Stimulated activated effector memory CD8-positive, alpha-beta T cell treated with anti-CD3 and anti-CD28 coated beads, Interleukin-12 subunit alpha, Interleukin-12 subunit beta, amount 100 ng/mL, for 72 hours (primary cell): ENCODE results near the gene MSI1.

ENCODE experiments used
- ATAC-seq: fragments of 150-1000 bp; cut with Tn5 transposase; 2 replicates; pipeline ENCODE4 v1.10.0; 2021
- DNase-seq, 2 donors: peaks; one replicate each; pipeline ENCODE4 v3.0.0; 2021 to 2022; ENCODE audit warnings: low spot score in 2 of 2
- H3K27ac Mint-ChIP-seq: one replicate; pipeline ENCODE4 v1.8.0; 2022; ENCODE audit warnings: mild to moderate bottlenecking, mixed read lengths
- H3K36me3 Mint-ChIP-seq: one replicate; pipeline ENCODE4 v1.8.0; 2022; ENCODE audit warnings: mild to moderate bottlenecking, mixed read lengths
- H3K4me1 Mint-ChIP-seq: one replicate; pipeline ENCODE4 v1.8.0; 2022; ENCODE audit warnings: mixed read lengths
- H3K4me3 Mint-ChIP-seq: one replicate; pipeline ENCODE4 v1.8.0; 2022; ENCODE audit warnings: mild to moderate bottlenecking, mixed read lengths
- H3K9me3 Mint-ChIP-seq: one replicate; pipeline ENCODE4 v1.8.0; 2022; ENCODE audit warnings: mixed read lengths

The MSI1 gene

DNA sequence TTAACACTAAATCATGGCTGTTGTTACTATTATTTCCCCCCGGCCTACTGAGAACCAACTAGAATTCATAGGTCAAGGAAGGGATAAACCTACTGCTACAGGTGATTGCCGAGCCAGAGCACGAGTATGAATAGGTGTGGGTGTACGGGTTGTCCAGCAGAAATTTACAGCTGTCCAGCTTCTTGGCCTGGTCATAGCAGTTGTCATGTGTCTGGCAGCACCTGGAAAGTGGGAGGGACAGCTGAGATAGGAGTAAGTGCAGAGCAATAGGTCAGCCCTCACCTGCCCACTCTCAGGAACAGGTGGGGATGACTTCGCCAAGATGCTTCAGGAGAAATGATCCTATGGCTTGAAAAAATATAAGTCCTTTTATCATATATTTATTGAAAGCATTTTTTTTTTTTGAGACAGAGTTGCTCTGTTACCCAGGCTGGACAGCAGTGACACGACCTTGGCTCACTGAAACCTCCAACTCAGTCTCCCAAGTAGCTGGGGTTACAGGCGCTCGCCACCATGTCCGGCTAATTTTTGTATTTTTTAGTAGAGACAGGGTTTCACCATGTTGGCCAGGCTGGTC lies 44.0 kb downstream of the MSI1 start:
- Mint-ChIP-seq H3K9me3 (no peaks in the 10 kb centered on the region), H3K4me3 (peak overlapping the region; percentile 88), H3K4me1 (no peaks in the 10 kb centered on the region), H3K36me3 (no peaks in the 10 kb centered on the region), H3K27ac (no peak overlapping the region)
- no peak for DNase-seq
- ATAC-seq: no peak

DNA sequence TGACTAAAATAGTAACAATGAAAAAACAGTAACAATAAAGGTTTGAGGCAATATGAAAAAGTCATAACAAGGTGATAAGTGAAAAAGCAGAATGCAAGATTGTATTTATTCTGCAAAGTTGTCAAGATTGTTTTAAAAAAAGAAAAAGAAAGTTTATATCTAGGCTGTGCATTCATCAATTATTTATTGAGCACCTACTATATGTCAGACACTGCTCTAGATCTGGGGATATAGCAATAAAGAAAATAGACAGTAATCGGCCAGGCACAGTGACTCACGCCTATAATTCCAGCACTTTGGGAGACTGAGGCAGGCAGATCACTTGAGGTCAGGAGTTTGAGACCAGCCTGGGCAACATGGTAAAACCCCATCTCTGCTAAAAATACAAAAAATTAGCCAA lies 45.2 kb downstream of the MSI1 start:
- no peaks in the 10 kb centered on the region for H3K9me3 Mint-ChIP-seq
- ATAC-seq: no peak
- no peak for DNase-seq
- no peak overlapping the region for H3K4me3 Mint-ChIP-seq
- H3K27ac Mint-ChIP-seq: no peak overlapping the region
- H3K36me3 Mint-ChIP-seq: no peaks in the 10 kb centered on the region
- no peaks in the 10 kb centered on the region for H3K4me1 Mint-ChIP-seq

DNA sequence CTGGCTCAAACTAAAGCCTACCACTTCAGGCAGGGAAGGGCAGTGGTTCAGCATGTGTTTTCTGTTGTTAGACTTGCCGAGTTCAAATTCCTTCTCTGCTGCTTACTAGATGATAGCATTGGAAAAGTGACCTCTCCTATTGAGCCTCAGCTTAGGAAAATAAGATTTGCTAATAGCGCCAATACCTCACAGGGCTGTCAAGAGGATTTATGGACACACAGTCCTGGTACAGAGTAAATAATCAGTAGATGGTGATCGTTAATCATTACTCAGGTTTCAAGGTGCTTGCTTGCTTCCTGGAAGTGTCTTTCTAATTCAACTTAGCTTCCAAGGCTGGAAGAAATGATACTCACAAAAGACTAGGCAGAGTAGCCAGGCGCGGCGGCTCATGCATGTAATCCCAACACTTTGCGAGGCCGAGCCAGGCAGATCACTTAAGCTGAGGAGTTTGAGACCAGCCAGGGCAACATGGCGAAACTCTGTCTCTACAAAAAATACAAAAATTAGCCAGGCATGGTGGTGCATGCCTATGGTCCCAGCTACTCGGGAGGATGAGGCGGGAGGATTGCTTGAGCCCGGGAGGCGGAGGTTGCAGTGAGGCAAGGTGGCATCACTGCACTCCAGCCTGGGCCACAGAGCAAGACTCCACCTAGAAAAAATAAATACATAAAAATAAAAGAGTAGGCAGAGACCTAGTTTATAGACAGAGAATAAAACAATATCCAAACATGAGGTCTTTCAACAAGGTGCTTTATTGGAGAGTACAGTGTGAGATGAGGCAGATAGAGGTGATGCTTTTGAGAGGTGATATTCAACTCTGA lies 47.4 kb downstream of the MSI1 start:
- Mint-ChIP-seq H3K4me3 (no peak overlapping the region), H3K9me3 (no peaks in the 10 kb centered on the region), H3K4me1 (peaks cover 13% of the 10 kb centered on the region), H3K27ac (no peak overlapping the region), H3K36me3 (peaks cover 12% of the 10 kb centered on the region)
- no peak for DNase-seq
- no peak for ATAC-seq

DNA sequence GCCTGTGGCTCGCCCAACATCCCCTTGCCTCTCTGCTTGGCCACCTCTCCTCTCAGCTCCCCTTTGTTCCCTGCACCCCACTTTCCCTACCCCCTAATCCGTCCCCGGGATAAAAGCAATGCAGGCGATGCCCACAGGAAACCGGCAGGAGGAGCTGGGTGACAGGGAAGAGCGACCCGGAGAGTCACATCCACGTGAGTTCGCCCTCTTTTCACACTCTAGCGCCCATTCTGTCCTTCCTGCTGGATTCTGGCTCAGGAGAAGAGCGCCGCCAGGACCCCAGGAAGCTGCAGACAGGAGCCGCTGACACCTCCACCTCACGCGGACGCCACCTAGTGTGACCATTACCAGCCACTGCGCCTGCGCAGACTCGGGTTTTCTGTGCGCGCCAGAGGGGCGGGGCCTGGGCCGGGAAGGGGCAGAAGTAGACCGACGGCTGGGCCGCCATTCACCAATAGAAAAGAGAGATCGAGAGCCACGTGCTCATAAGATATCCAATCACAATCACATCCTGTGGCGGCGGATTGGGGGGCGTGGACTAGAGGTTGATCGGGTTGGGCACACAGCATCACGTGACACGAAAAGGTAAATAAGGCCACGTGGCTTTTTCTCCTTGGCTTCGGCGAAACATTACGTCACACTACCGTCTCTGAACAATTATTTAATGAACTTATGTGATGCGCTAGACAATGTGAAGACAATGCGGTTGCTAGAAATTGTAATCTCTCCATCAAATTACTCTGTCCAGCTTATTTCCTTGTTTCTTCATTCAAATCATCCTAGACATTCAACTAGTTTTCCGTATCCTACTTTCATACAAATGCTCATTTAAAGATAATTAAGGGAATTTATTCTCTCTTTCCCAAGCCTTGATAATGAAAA lies 51.5 kb downstream of the MSI1 start:
- peaks cover 15% of the 10 kb centered on the region for H3K4me1 Mint-ChIP-seq
- DNase-seq (peak; percentile 100), ATAC-seq (peak; percentile 100)
- peak overlapping the region; percentile 91 for H3K4me3 Mint-ChIP-seq
- H3K27ac Mint-ChIP-seq: peak overlapping the region; percentile 98
- peaks cover 12% of the 10 kb centered on the region for H3K36me3 Mint-ChIP-seq
- no peaks in the 10 kb centered on the region for H3K9me3 Mint-ChIP-seq

DNA sequence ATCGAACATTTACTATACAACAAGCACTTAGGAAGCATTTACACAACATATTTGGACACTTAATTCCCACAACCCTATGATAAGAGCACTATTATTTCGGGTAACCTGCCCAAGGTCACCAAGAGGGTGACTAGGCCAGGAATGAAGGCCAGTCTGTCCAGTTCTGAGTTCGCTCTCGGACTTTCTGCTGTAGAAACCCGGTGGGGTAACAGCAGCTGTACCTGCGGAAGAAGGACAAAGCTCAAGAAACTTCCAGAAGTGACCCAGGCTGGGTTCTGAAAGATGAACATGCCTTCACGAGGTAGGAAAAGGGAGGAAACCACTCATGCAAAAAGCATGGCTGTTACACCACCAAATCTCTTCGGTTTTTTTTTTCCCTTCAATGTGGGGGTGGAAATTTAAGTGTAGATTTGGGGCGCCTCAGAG lies 52.2 kb downstream of the MSI1 start:
- DNase-seq (no peak), ATAC-seq (no peak)
- H3K4me1 Mint-ChIP-seq: peaks cover 15% of the 10 kb centered on the region
- H3K36me3 Mint-ChIP-seq: peaks cover 12% of the 10 kb centered on the region
- peak overlapping the region; percentile 91 for H3K4me3 Mint-ChIP-seq
- no peaks in the 10 kb centered on the region for H3K9me3 Mint-ChIP-seq
- peak overlapping the region; percentile 98 for H3K27ac Mint-ChIP-seq

DNA sequence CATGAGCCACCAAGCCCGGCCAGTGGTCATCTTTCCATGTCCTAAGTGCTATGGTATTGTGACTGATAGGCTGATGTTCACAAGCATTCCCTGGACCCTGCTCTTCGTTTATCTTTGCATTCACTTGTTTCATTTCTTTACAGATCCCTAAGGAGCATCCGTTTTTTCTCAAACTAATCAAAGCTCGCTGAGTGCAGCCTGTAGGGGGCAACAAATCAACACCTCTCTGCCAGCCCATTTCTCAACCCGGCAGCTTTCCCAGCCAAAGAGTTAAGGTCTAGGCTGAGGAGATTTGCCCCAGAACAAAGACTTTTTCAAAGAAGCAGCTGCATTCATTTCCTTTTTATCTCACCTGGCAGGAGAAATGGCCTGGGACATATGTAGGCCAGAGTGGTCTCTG lies 54.7 kb downstream of the MSI1 start:
- Mint-ChIP-seq H3K9me3 (no peaks in the 10 kb centered on the region), H3K4me3 (no peak overlapping the region), H3K36me3 (peaks cover 12% of the 10 kb centered on the region), H3K27ac (no peak overlapping the region), H3K4me1 (peaks cover 15% of the 10 kb centered on the region)
- no peak for ATAC-seq
- no peak for DNase-seq

DNA sequence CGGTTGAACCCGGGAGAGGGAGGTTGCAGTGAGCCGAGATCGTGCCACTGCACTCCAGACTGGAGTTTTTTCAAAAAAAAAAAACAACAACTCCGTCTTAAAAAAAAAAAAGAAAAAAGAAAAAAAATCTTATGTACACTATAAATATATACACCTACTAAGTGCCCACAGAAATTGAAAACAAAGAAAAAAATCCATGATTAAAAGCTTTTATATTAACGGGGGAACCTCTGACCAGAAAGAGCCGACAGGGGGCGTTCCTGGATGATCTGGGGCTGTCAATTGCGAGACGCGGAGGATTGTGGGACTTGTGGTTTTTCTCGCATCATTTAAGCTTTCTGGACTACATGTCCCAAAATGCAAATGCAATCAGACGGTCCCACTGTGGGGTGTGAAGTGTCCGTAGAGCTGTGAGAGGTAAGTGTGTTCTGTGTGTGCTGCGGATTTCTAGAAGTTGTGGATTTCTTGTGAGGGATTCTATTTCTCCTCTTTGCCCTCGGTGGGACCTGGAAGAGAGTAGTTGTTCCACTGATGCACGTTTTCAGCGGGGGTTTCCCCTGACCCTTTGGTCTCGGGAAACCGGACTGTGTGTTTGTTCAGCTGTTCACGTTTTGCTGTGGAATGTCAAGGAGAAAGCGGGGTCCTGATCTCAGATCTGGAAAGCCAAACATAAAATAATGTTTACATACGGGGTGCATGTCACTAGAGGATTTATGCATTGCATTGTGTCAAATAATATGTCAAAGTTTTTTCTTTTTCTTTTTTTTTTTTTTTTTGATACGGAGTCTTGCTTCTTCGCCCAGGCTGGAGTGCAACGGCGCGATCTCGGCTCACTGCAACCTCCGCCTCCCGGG lies 66.8 kb downstream of the MSI1 start, which contains the start of gene SIRT4:
SIRT4 (plus strand) TSS at position 360 of the 854 bp plus-strand sequence. CDS start 1,241 bp downstream, outside the sequence.
- H3K27ac Mint-ChIP-seq: peak within 1 kb of the TSS; percentile 72
- H3K4me1 Mint-ChIP-seq: peaks cover 6% of the 10 kb centered on the region
- H3K4me3 Mint-ChIP-seq: peak within 1 kb of the TSS; percentile 81
- no peaks in the 10 kb centered on the region for H3K36me3 Mint-ChIP-seq
- ATAC-seq (peak; percentile 100), DNase-seq (peak; percentile 67 to 93)
- no peaks in the 10 kb centered on the region for H3K9me3 Mint-ChIP-seq

DNA sequence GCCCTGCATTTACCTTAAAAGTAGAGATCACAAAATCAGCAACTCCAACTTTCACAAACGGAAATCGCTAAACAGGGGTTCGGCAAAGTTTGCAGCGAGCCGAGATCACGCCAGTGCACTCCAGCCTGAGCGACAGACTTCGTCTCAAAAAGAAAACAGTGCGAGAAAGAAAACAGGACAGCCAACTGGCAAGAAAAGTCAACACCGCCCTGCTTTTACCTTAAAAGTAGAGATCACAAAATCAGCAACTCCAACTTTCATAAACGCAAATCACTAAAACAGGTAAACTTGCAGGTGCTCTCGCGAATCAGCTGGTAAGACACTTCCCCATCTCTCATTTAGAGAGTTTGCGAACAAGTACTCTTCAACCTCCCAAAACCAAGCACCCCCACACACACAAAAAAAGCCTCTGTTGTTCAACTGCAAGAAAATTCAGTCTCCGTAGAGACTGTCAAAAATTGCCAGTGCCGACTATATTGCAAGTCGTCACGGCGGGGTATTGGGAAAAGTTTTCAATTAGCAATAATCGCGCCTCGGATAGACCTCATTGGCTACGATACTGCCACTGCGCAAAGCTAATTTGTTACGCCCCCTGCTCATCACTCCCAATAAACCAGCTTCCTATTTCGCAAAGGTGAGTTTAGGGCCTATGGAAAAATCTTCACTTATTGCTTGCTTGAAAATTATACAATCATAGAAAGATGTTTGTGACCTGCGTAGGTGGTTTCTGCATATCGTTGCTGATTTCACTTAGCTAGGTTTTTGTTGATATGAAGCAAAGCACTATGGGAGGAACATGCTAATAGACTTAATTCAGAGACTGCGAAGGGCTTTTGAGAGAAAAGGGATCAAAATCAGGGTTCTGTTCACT lies 76.1 kb downstream of the MSI1 start, which contains the start of gene RNU4-1:
RNU4-1 (minus strand) TSS at position 577 of the 871 bp plus-strand sequence.
- Mint-ChIP-seq H3K4me3 (no peak within 1 kb of the TSS), H3K27ac (no peak within 1 kb of the TSS), H3K36me3 (no peaks in the 10 kb centered on the region), H3K9me3 (no peaks in the 10 kb centered on the region), H3K4me1 (no peaks in the 10 kb centered on the region)
- ATAC-seq (peak; percentile 69), DNase-seq (peak; percentile 68 to 89)

DNA sequence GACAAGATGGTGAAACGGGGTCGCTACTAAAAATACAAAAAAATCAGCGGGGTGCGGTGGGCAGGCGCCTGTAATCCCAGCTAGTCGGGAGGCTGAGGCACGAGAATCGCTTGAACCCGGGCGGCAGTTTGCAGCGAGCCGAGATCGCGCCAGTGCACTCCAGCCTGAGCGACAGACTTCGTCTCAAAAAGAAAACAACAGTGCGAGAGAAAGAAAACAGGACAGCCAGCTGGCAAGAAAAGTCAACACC lies 76.6 kb downstream of the MSI1 start:
- H3K4me1 Mint-ChIP-seq: no peaks in the 10 kb centered on the region
- DNase-seq: no peak

More for the DNA sequence above, 76.6 kb downstream of the MSI1 start:
- H3K27ac Mint-ChIP-seq: no peak overlapping the region
- peak; percentile 5 for ATAC-seq
- H3K9me3 Mint-ChIP-seq: no peaks in the 10 kb centered on the region
- H3K36me3 Mint-ChIP-seq: no peaks in the 10 kb centered on the region
- no peak overlapping the region for H3K4me3 Mint-ChIP-seq
